Colon (tissue), 2 donors: Measurements from ENCODE around the gene FCRL6.

Experiments
- FAIRE-seq: peaks from 2 replicates; lab custom pipeline; 2012; peaks lifted over from hg19 to GRCh38; lab: Jason Lieb, UNC
- donor health status: control.
- donor health status: control.

FCRL6 gene

GRCh38 chr1:159864262-159864661, 62.1 kb downstream of the FCRL6 start:
- FAIRE-seq, result no peak
